HG03354 (cell line): Measurements from ENCODE around the gene COL4A5.

Experiments used
- ATAC-seq: cut with Tn5 transposase; IDR thresholded peaks from one replicate; pipeline ENCODE4 v1.9.1; 2021; ENCODE audit warnings: mild to moderate bottlenecking; ENCODE audit not compliant: unreplicated experiment, poor library complexity, severe bottlenecking

Gene COL4A5

GRCh38 chrX:108735679-108736508 is 296.3 kb downstream of the COL4A5 start:
- peak; percentile 37 for ATAC-seq

- peak; percentile 50 for ATAC-seq
Observed at GRCh38 chrX:108736509-108737479, 297.2 kb downstream of the COL4A5 start, which contains the start of gene IRS4. Gene IRS4 (minus strand): TSS chrX:108736563.

GRCh38 chrX:108737754-108738153 is 298.1 kb downstream of the COL4A5 start:
- ATAC-seq: no peak

GRCh38 chrX:108740299-108740774 is 300.7 kb downstream of the COL4A5 start:
- no peak for ATAC-seq
